GM19455 (cell line): ENCODE measurements around the gene CDH4.

Source experiments
- ATAC-seq: cut with Tn5 transposase; IDR thresholded peaks from one replicate; pipeline ENCODE4 v1.9.1; 2021; ENCODE audit not compliant: unreplicated experiment

Gene CDH4

DNA sequence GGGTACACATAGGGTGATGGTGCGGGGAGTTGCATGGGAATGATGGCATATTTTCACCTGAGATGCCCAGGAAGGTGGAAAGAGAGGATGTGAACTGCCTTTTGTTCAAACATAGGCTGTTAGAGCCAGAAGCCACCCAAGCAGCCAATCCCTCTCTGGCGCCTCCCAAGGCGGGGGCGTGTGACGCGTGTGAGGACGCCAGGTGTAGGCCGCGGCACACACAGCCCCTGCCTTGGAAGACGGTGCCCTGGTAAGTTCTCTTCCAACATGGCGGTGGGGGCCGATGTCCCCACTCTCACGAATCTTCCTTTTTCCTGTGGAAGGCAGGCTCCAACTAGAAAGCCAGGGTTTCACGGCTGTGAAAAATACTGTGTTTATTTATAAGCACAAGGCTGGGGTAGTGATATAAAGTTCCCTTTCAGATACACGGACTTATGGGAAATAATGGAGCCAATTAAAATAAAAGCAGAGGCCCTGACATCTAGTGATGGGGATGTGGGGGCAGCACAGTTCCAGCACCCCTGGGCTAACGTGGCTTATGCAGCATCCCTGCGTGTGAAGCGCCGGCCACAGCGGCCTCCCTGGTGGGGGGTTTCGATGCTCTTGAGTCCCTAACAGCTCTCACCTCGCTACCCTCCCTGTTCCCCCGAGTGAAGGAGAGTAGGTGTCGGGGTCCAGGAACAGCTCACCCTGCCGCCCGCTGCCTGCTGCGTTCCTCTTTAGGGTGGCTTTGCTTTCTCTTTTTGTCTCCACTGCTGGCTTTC lies 28.3 kb downstream of the CDH4 start:
- ATAC-seq: no peak

DNA sequence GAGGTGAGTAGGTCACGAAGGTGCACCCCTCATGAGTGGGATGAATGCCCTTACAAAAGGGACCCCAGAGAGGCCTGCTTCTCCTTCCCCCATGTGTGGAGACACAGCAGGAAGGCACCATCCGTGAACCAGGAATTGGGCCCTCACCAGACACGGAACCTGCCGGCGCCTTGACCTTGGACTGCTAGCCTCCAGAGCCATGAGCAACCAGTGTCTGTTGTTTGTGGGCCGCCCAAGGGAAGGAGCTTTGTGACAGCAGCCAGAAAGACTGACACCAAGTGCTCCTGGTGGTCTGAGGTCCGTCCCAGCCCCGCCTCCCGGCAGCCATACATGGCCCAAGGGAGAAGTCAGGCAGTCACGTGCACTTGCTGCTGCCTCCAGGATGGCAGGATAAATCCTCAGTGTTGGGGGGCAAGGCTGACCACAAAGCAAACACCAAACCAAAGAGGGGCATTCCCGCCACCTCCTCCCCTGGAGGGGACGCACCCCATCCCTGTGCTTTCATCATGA lies 29.3 kb downstream of the CDH4 start:
- ATAC-seq: no peak

DNA sequence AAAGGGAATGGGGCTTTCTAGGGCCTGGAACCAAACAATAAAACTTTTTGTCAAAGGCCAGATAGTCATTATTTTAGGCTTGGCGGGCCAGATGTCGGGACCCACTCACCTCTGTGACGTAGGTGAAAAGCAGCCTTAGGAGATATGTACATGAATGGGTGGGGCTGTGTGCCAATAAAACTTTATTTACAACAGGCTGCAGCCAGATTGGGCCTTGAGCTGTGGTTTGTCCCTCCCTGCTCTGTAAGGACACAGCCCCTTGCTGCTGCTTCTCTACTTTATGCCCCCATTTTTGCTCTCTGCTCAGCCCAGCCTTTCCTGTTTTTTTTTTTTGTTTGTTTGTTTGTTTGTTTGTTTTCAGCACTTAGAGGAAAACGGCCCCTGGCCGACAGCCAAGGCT lies 32.7 kb downstream of the CDH4 start:
- no peak for ATAC-seq

DNA sequence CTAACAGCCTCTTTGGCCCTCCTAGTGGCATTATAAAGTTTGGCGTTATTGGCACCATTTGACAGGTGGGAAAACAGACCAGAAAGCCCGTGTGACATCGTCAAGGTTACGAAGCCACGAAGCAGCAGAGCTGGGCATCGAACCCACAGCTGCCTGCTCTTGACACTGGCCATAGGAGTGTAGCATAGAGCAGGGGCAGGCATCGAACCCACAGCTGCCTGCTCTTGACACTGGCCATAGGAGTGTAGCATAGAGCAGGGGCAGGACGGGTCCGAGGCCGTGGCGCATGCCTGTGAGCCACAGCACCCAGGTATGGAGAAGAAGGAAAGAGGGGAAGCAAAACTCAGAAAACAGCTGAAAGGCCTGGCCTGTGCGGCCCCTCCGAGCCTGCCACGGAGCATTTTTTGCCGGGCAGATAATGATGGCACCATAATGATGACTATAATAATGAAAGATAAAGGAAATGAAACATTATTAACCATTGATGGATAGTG lies 33.1 kb downstream of the CDH4 start:
- ATAC-seq: no peak

DNA sequence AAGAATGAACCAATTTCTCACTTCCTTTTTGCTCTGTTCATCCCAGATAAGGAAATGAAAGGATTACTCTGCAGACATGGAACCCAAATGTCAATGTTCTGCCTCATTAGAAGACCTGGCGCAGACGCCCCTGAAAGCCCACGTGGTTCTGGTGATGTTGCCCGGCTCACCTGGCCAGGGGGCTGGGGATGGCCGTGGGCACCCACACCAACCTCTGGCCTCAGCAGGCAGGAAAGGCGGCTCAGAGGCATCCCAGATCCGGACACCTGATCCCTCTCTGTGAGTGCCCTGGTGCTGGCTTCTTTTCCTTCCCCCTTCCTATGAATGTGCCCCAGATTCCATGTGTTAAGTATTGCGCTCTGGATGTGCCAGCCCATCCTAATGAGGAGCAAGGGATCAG lies 33.6 kb downstream of the CDH4 start:
- no peak for ATAC-seq

DNA sequence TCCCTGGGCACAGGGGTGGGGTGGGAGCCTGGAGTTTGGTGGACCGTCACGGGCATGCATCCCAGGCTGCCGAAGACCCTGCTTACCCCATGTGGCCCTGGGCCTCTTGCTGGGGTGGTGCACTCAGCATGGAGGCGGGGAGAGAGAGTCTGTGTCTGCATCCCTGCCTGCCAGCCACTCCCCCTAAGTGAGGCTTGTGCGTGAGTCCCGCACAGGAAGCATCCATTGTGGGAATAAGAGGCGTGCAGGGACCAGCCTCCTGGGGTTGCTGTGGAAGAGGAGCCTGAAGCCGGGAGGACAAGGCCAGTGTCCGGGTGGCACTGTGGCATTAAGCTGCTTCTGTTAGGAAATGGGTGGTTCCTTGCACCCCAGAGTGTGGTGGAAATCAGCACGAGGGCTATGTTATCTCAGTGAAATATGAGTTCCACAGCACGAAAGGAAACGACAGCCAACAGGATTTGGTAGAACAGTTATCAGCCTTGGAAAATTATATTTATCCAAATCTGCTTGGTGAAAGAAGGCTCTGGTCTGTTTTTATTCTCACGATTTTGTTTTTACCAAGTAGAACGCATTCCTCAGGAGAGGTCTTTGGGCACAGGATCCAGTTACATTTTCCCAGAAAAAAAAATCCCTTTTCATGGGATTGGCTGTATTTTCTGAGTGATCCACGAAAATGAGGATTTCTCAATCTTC lies 35.7 kb downstream of the CDH4 start:
- ATAC-seq: no peak

DNA sequence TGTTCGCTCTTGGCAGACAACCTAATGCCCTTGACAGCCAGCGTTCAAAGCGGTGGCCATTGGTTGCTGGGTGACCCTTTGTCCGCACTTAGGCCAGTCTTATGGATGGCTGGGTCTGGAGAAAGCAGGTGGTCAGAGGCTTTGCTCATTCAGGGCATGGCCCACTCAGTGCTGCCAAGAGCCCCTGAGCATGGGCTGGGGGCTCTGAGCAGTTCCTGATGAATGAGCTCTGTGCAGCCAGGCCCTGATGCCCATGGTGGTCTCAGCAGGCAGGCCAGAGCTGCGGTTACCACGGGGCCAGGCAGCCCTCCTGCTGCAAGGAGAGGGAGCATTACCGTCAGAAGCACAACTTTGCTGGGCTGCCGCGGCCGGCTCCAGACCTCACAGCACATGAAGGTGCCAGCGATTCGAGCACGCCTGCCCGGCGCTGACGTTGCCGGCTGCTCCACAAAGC lies 36.3 kb downstream of the CDH4 start:
- ATAC-seq: no peak

DNA sequence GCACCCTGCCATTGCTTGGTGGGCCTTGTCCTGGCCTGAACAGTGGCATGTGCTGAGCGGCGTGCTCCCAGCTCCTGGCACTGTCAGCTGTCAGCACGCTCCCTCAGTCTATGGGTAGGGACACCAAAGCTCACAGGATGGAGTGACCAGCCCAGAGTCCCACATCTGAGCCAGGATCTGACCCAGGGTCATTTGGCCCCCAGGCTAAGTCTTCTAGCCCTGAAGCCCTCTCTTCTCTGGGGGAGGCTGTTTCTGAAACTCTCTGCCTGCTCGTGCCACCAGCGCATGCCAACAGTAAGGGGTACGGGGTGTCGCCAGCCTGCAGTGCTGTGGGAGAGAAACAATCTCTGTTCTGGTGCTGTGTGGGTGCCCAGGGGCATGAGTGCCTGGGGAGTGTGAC lies 37.1 kb downstream of the CDH4 start:
- ATAC-seq: no peak

DNA sequence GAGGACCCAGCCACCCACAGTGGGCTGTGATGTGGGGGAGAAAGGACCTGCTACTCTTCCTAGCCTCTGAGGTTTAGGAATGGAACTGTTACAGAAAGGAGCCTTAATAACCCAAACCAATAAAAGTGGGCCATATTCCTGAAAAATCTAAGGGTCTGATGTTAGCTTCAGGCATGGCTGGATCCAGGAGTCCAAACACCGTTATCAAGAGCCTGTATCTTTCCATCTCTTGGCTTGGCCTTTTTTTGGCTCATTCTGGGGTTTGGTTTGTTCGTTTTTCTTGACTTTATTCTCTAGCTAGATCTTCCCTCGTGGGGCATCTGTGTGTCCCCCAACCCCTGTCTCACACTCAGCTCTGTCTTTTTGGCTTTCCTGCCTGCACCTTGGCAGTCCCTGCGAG lies 38.7 kb downstream of the CDH4 start:
- ATAC-seq: no peak

DNA sequence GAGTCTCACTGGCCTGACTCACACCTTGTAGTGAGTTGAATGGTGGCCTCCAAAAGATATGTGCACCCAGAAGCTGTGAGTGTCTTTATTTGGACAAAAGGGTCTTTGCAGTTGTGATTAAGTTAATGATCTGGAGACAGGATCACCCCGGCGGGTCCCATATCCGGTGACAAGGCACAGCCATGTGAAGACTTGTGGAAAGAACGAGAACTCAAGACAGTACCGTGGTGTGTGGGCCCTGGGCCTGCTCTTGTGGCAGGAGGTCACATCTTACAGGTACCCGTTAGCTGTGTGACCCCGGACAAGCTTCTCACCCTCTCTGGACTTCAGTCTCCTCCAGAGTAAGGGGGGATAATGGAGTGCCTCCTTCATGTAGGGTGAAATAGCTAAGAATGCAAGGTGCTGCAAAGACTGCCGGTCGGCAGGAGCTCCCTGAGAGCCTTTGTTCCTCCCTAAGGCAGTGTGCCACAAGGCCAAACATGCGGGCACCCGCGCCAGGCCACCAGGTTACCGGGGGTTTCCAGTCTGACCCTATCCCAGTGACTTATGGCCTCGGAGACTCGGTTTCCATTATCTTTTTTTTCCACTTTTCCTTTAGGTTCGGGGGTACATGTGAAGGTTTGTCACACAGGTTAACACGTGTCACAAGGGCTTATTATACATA lies 39.2 kb downstream of the CDH4 start:
- ATAC-seq: no peak

DNA sequence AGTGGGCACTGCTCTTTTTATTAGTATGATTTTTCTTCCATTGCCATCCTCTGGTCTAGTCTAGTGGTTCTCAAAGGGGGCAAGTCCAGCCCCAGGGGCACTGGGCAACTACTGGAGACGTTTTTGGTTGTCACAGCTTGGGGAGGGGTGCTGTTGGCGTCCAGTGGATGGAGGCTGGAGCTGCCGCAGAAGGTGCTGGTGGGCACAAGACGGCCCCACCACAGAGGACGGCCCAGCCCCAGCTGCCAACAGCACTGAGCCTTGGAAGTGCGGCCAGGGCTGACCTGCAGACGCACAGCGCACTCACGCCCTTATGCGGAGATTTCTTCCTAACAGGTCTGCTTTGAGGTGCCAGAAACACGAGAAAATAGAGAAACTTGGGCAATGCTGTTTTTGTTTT lies 40.3 kb downstream of the CDH4 start:
- ATAC-seq: no peak

DNA sequence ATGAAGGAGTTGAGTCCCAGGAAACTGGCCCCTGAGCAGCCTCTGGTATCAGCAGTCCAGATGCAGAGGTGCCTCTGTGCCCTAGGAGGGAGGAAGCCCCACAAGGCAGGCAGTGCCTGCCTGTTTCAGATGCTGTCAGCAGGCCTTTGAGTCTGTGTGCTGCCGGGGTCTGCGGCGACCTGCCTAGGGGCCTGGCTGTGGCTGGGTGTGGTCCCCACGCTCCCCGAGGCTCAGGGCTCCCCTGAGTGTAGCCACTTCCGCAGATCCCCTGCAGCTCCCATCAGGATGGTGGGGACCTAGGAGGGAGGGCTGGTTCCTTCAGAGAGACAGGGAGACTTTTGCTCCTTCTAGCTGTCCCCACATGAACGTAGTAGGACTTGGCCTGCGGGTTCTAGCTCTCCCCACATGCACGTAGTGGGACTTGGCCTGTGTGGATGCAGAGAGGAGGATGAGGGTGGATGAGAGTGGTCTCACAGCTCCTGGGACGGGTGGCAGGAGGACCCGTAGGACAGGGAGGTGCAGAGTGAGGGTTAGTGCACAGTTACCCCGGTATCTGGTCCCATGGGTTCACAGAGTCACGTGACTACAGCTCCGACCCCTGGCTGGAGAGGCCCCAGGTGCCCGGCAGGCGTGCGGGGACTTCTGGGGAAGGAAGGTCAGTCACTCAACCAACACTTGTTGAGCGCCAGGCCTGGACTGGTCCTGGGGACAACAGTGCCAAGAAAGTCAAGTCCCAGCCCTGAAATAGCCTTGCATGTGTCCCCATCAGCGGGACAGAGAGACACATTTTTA lies 41.0 kb downstream of the CDH4 start:
- no peak for ATAC-seq

DNA sequence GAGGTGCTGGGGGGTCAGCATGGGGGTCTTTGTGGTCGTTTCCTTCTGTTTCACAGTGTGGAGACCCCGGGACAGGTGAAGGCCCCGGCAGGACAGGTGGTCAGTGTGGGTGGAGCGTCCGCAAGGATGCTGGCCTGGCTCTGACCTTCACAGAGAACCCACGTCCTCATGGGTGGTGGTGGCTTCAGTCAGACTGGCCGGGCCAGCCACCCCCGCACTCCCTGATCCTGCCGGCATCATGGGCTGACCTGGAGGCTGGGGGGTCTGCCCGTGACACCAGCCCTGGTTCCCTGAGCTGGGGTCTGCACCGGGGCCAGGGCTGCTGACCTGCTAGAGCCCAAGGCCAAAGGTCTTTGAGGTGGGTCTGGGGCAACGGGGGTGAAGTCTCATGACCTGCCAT lies 41.9 kb downstream of the CDH4 start:
- no peak for ATAC-seq

DNA sequence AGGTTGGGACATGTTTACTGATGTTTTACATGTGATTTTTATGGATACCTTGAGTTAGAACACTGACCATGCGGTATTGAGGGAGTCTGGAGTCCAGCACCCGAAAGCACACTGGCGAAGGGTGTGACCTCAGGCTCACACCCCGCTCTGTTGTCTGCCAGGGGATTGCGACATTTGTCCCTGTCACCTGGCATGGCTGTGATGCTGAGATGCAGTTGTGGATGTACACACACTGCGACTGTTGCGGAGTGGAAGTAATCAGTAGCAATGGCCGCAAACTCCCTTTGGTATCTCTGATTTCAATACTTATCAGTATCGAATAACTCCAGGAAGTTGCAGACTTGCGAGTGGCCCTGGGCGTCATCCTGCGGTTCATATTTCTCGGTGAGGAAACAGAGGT lies 43.2 kb downstream of the CDH4 start:
- no peak for ATAC-seq

DNA sequence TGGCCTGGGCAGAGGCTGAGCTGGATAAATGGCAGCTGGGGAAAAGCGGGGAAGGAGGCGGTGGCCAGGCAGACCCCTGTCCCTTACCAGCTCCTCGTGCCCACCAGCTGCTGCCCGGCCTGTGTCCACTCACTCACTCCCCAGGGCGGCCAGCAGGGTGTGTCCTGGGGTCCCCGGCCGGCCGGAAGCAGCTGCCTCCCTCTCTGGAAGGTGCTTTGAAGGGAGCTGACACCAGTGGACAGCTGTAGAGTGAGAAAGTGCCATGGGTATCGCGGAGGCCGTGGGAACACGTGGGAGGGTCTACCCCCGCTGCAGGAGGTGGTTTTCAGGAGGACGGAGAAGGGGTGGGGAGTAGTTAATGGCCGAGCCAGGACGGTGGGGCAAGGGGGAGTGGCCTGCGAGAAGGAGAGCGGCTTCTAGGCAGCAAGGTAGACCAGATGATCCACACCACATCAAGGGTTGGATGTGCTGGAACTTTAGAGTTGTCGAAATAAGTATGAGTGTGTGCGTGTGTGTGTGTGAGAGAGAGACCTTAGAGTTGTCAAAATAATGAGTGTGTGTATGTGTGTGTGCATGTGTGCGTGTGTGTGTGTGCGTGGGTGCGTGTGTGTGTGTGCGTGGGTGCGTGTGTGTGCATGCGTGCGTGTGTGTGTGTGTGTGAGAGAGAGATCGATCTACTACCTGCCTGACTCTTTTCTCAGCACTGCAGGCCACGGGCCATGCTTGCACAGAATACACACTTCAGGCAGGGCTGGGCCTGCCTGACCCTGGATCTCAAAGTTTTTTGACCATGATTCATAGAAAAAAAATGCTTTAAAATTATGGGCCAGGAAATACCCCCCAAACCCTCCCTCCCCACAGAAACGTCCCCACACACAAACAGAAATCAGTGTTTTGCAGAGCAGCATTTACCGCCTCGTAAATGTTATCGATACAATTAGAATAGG lies 43.9 kb downstream of the CDH4 start:
- no peak for ATAC-seq

DNA sequence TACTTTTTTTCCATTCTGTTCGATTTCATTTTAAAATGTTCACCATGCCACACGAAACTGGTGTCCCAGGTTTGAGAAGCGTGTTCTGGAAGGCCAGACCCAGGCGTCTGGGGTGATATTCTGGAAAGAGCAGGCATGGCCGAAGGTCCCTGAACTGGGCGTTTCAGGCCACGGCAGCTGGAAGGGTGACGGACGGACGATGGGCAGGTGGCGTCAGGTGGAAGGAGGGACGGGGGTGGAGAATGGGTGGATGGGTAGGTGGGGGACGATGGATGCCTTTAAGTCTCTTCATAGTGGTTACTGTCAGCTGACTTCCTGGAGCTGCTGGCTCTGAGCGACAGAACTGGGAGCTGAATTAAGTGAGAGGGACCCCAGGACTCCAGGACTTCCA lies 44.6 kb downstream of the CDH4 start:
- no peak for ATAC-seq

DNA sequence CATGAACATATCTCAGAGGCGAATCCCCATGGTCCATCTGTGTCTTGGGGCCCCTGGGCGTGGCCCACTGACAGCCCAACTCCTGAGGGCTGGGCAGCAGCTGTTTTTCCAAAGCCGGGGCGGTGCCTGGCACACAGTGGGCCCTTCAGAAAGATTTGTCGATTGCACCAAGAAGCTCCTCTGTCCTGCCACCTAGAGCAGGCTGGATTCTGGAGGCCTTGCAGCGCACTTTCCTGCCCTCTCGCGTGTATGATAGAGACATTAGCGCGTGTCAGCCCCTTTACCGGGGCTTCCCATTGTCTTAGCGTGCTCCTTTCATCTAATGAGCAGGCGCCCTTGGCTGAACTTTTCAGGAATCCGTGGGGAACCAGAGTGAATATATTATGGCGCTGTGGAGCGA lies 45.4 kb downstream of the CDH4 start:
- ATAC-seq: no peak

DNA sequence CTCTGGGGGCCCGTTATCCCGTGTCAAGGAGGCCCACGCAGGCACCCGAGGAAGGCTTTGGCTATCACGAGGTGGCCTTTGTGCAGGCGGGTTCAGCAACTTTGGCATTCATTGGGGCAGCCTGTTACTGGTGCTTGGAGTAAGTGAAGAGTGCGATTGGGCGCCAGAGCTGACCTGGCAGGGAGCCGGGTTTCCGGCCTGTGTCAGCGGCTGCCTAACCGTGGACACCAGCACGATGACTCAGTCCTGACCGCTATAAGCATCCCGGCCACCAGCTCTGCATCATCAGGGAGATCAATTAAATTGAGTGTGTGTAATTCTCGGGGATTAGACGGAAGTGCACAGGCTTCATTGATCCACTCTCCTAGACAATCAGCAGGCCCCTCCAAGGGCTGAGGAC lies 45.9 kb downstream of the CDH4 start:
- no peak for ATAC-seq

DNA sequence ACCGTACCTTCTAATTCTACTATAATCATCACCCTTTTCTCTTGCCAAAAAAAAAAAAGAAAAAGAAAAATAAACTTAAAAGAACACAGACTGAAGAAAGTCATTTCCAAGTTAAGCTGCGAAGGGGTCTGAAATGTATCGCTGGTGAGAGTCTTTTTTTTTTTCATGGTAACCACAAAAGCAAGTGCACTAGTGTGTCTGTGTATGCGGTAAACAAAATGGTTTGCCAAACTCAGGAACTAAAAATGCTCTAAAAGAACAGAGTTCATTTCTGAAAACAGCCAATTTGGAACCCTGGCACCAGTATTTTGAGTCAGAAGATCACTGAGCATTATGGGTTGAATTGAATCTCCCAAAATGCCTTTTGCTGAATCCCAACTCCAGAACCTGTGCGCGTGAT lies 46.6 kb downstream of the CDH4 start:
- no peak for ATAC-seq

DNA sequence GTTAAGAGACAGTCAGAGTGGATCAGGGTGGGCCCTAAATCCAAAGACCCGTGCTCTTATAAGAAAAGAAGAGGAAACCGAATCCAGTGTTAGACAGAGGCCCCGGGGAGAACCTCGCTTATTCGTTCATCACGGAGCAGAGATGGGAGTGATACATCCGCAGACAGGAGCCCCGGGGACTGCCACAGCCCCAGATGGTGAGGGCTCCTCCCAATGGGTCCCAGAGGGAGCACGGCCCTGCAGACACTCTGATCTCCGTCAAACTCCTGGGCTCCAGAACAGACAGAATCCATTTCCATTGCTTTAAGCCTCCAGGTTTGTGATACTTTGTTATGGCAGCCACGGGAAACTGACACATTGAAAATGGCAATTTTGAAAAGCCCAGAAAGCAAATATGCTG lies 47.0 kb downstream of the CDH4 start:
- no peak for ATAC-seq
